Retinal pigment epithelial cell (primary cell): ENCODE measurements around the gene CYP1A1.

Experiments used
- DNase-seq: peaks from one replicate; pipeline ENCODE4 v3.0.0-alpha.2; 2010; ENCODE audit warnings: low read depth
- H3K4me3 ChIP-seq: 2 replicates; pipeline ENCODE4 v1.5.1; 2011; ENCODE audit warnings: mild to moderate bottlenecking, low read length, control low read depth, moderate library complexity
- CTCF ChIP-seq: conservative IDR thresholded peaks from 2 replicates; pipeline ENCODE4 v1.5.1; 2011; ENCODE audit warnings: low read depth, low read length, control low read depth, inconsistent platforms

The CYP1A1 gene

GRCh38 chr15:74725845-74726773, 781 bp upstream of the CYP1A1 start:
- DNase-seq = no peak
- H3K4me3 ChIP-seq = peak overlapping the region; percentile 53
- no peak for TF ChIP-seq CTCF

- no peak overlapping the region for H3K4me3 ChIP-seq
- TF ChIP-seq CTCF = no peak
- DNase-seq = no peak
Measured at GRCh38 chr15:74724570-74725224, 631 bp downstream of the CYP1A1 start.

- H3K4me3 ChIP-seq = no peak overlapping the region
- peak; percentile 5 for DNase-seq
- no peak for TF ChIP-seq CTCF
Measured at GRCh38 chr15:74723754-74724334, 1.5 kb downstream of the CYP1A1 start.

GRCh38 chr15:74723187-74723586, 2.1 kb downstream of the CYP1A1 start:
- H3K4me3 ChIP-seq = no peak overlapping the region
- DNase-seq = no peak
- TF ChIP-seq CTCF = no peak

DNA sequence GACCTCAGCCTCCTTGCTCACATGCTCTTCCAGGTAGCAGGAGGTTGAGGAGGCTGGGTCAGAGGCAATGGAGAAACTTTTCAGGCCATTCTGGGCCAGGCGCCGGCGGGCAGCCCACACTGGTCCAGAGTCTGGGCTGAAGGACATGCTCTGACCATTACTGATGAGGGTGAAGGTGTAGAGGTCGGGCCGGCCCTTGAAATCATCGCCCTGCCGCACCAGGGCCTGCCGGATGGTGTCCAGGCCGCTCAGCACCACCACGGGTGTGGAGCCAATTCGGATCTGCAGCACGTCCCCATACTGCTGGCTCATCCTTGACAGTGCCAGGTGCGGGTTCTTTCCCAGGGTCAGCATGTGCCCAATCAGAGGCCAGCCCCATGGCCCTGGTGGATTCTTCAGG, 2.7 kb downstream of the CYP1A1 start:
- no peak for TF ChIP-seq CTCF
- no peak for DNase-seq
- no peak overlapping the region for H3K4me3 ChIP-seq

DNA sequence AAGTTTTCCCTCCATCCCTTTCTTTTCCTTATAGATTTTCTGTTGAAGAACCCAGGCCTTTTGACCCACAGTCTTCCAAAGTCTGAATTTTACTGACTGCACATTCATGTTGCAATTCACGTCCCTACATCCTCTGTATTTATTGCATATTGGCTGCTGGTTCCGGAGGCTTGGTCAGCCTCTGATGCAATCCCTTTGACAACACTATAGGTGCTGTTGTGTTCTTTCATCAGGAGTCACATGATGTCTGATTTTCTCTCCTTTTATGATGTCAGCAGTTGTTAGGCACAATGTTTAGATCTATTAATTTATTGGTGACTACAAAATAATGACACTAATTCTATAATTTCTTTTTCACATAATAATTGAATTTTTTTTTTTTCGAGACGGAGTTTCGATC, 8.7 kb downstream of the CYP1A1 start:
- H3K4me3 ChIP-seq = no peak overlapping the region
- TF ChIP-seq CTCF = no peak
- no peak for DNase-seq
